PFSK-1 (cell line): ENCODE data around the gene REP15.

Source experiments
- FOXP2 ChIP-seq: optimal IDR thresholded peaks from 2 replicates; pipeline ENCODE3; 2011; ENCODE audit warnings: borderline replicate concordance, control low read depth, inconsistent platforms; ENCODE audit not compliant: insufficient read depth; ENCODE audit errors: extremely low read length, extremely low read depth
- POLR2AphosphoS5 ChIP-seq: IDR thresholded peaks from 2 replicates; pipeline ENCODE4 v1.6.1; 2012; ENCODE audit warnings: low read depth, mild to moderate bottlenecking, control low read depth, low read length, moderate library complexity
- REST ChIP-seq, 2 experiments: IDR thresholded peaks; 2 replicates each; pipeline versions ENCODE4 v1.6.1 to v1.8.0; 2011 to 2012; ENCODE audit warnings: low read depth in 2 of 2, low read length in 2 of 2, control low read depth in 1 of 2, inconsistent platforms in 1 of 2, mild to moderate bottlenecking in 1 of 2, moderate library complexity in 1 of 2; ENCODE audit not compliant: insufficient read depth in 1 of 2
- SIN3A ChIP-seq: IDR thresholded peaks from 2 replicates; pipeline ENCODE4 v1.6.1; 2012; ENCODE audit warnings: mild to moderate bottlenecking, low read length, moderate library complexity, borderline replicate concordance; ENCODE audit not compliant: insufficient read depth
- TAF1 ChIP-seq: IDR thresholded peaks from 2 replicates; pipeline ENCODE4 v1.6.1; 2012; ENCODE audit warnings: low read length, control low read depth, borderline replicate concordance; ENCODE audit not compliant: insufficient read depth

Gene REP15

GRCh38 chr12:27695556-27696292 is 523 bp upstream of the REP15 start:
- TF ChIP-seq SIN3A: no peak

GRCh38 chr12:27696864-27697564 is 767 bp downstream of the REP15 start:
- TF ChIP-seq SIN3A (no peak), REST (IDR thresholded peaks at IDR 0.05; ENCODE audit: insufficient read depth in 1 of 2, low read depth in 2 of 2, low read length in 2 of 2) (no peak), FOXP2 (no peak), POLR2AphosphoS5 (no peak), TAF1 (no peak)

GRCh38 chr12:27703720-27704452 is 7.6 kb downstream of the REP15 start:
- no peak for TF ChIP-seq FOXP2
- no peak for TF ChIP-seq REST (IDR thresholded peaks at IDR 0.05; ENCODE audit: insufficient read depth in 1 of 2, low read depth in 2 of 2, low read length in 2 of 2)
- no peak for TF ChIP-seq POLR2AphosphoS5
- TF ChIP-seq SIN3A: no peak
- TF ChIP-seq TAF1: no peak

GRCh38 chr12:27705263-27705662 is 9.0 kb downstream of the REP15 start:
- TF ChIP-seq TAF1 (no peak), FOXP2 (no peak), POLR2AphosphoS5 (no peak), REST (IDR thresholded peaks at IDR 0.05; ENCODE audit: insufficient read depth in 1 of 2, low read depth in 2 of 2, low read length in 2 of 2) (no peak), SIN3A (no peak)

GRCh38 chr12:27707216-27707615 is 11.0 kb downstream of the REP15 start:
- TF ChIP-seq FOXP2 (no peak), REST (IDR thresholded peaks at IDR 0.05; ENCODE audit: insufficient read depth in 1 of 2, low read depth in 2 of 2, low read length in 2 of 2) (no peak), TAF1 (no peak), POLR2AphosphoS5 (no peak), SIN3A (no peak)
